GM12873 (cell line): ENCODE measurements around the gene MAST2.

ENCODE experiments used
- CTCF ChIP-seq: IDR thresholded peaks from 2 replicates; pipeline ENCODE4 v1.5.1; 2012; ENCODE audit warnings: low read depth, mild to moderate bottlenecking, moderate library complexity, low read length, control low read depth; ENCODE audit not compliant: insufficient read depth; ENCODE audit errors: missing control alignments

The MAST2 gene

DNA sequence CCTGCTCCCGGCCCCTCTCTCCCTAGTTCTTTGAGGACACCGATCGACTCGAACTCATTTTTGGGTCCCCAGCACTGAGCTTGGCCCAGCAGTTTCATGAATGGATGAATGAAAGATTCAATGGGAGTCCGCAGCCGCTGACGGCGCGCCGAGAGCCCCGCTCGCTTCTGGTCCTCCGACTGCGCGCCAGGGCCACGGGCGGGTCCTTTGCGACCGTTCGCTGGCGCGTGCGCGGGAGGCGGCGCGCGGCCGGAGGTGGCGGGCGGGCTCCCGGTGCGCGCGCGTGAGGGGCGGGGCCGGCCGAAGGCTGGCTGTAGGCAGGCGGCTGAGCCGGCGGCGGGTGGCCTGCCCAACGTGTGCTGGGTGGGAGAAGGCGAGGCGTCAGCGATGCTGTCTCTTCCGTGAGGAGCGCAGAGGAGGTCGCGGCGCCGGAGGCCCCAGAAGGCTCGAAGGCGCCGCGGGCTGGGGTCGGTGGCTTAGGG, at the start of gene MAST2:
Gene MAST2, plus strand, starts transcription at position 314 of the 482 bp plus-strand sequence. CDS start 284 bp downstream, outside the sequence.
- TF ChIP-seq CTCF, result no peak

DNA sequence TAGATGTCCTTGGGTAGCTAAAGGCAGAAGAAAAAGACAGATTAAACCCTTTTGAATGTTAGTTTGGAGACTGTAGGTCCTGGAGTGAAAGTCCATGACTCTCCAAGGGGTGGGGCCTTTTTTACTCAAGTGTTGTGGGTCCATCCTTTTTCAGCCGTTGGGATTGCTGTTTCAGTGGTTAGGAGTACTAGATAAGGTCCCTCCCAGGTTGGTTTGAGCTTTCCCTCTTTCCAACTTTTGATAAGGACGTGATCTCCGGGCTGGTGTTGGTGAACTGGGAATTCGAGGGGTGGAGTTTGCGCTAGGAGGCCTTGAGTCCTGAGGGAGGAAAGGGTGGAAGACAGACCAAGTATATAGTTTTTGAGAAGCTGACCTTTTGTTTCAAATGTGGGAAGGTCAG, 47.7 kb upstream of the MAST2 start:
- TF ChIP-seq CTCF, result no peak

- no peak for TF ChIP-seq CTCF
Measured at GRCh38 chr1:45762291-45762690, 41.1 kb upstream of the MAST2 start.

DNA sequence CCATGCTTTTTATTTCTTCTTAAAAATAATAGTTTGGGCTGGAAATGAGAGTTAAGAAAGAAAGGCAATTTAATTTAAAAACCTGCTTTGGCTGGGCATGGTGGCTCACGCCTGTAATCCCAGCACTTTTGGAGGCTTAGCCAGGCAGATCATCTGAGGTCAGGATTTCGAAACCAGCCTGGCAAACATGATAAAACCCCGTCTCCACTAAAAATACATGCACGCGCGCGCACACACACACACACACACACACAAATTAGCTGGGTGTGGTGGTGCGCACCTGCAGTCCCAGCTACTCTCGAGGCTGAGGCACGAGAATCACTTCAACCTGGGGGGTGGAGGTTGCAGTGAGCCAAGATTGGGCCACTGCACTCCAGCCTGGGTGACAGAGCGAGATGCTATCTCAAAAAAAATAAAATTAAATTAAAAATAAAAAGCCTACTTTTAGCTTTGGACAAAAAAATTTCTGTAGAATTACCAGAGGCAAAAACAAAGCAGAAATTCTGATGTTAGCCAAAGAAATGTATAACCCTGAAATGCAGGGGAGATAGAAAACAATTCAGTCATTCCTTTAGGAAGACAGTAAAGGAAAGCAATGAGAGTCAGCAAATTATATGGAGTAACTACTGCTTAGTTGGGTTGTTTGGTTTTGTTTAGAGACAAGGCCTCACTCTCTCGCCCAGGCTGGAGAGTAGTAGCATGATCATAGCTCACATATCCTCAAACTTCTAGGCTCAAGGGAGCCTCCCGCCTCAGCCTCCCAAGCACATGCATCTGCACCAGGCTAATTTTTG, 37.2 kb upstream of the MAST2 start:
- TF ChIP-seq CTCF, result no peak

GRCh38 chr1:45767035-45767434, 36.4 kb upstream of the MAST2 start:
- no peak for TF ChIP-seq CTCF

DNA sequence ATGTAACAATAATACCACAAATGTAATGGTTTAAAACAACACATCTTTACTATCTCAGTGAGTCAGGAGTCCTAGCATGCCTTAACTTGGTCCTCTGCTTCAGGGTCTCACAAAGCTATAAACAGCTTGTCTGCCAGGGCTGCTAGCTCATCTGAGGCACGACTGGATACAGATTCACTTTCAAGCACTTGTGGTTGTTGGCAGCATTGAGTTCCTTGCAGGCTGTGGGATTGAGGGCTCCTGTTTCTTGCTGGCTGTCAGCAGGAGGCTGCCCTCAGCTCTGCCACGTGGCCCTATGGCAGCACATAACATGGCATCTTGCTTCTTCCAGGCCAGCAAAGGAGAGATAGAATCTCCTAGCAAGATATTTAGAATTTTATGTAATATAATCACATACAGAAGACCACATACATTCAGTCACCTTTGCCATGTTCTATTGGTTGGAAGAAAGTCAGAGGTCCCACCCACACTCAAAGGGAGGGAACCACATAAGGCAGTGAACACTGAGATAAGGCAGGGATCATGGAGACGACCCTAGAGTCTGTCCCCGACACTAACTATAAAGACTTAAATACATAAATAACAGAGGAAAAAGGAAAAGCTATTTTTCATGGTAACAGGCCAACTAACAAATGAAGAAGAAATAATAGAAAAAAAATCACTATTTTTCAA, 34.0 kb upstream of the MAST2 start:
- TF ChIP-seq CTCF, result no peak

GRCh38 chr1:45772971-45773370, 30.4 kb upstream of the MAST2 start:
- TF ChIP-seq CTCF, result no peak
